HepG2 (cell line): ENCODE data around the gene HECTD3. TPM values are rescaled to one million over a fixed set of nuclear protein-coding genes. Genes with fewer than 3 reads are reported as not detected.

Experiments used
- ATAC-seq: fragments of 200-7000 bp; cut with Tn5 transposase; 3 replicates; pipeline ENCODE4 v1.9.1; 2020; ENCODE audit warnings: mild to moderate bottlenecking, moderate library complexity
- BruUV-seq: library from RNA; stranded (reverse); fragments of 400-500 nt; replicated peaks from 2 replicates; lab custom pipeline; 2021; lab: Mats Ljungman, UMichigan
- CTCF ChIA-PET: fragments of 300-600 bp; formaldehyde crosslinking; extraction: SDS; loops from one replicate; lab custom pipeline; 2021; ENCODE audit warnings: low total read pairs, inconsistent platforms, low intra/inter-chr PET ratio; lab: Yijun Ruan, JAX
- POLR2A ChIA-PET: fragments of 350-600 bp; sonication (Branson Sonifier 250); formaldehyde crosslinking; loops from one replicate; lab custom pipeline; 2020; ENCODE audit warnings: antibody characterized with exemption, inconsistent platforms; lab: Yijun Ruan, JAX
- DNase-seq: peaks from one replicate; pipeline ENCODE4 v3.0.0-alpha.2; 2015; ENCODE audit warnings: low spot score
- FAIRE-seq: peaks from 3 replicates; lab custom pipeline; 2011; peaks lifted over from hg19 to GRCh38; lab: Jason Lieb, UNC
- H2AFZ ChIP-seq: one replicate; pipeline ENCODE4 v1.6.1; 2011; ENCODE audit warnings: low read length, inconsistent platforms
- H3K27ac ChIP-seq: fragments of 300-600 bp; 3 replicates; pipeline ENCODE4 v1.8.0; 2011; ENCODE audit warnings: mixed run types, mild to moderate bottlenecking, mixed read lengths, low read length, inconsistent platforms; ENCODE audit not compliant: insufficient read depth; ENCODE audit errors: extremely low read length
- H3K27me3 ChIP-seq, 2 experiments: fragments of 200-600 bp in 1 of 2; 2 replicates in 1 of 2; 3 replicates in 1 of 2; pipeline versions ENCODE4 v1.6.0 to v1.8.0; 2011; ENCODE audit warnings: low read length in 2 of 2, mild to moderate bottlenecking in 2 of 2, moderate library complexity in 2 of 2, inconsistent platforms in 1 of 2; ENCODE audit not compliant: insufficient read depth in 2 of 2, control insufficient read depth in 1 of 2
- H3K36me3 ChIP-seq, 2 experiments: fragments of 200-600 bp in 1 of 2; replicated peaks in 1 of 2; 2 replicates in 1 of 2; 3 replicates in 1 of 2; pipeline versions ENCODE4 v1.5.1 to v1.8.0; 2011; ENCODE audit warnings: low read length in 2 of 2, inconsistent platforms in 1 of 2; ENCODE audit not compliant: insufficient read depth in 2 of 2, control insufficient read depth in 1 of 2
- H3K4me1 ChIP-seq: 2 replicates; pipeline ENCODE4 v1.5.1; 2012; ENCODE audit warnings: low read length, inconsistent platforms; ENCODE audit not compliant: insufficient read depth
- H3K4me2 ChIP-seq: 2 replicates; pipeline ENCODE4 v1.6.0; 2011; ENCODE audit warnings: low read depth, low read length, inconsistent platforms
- H3K4me3 ChIP-seq, 3 experiments: fragments of 200-600 bp in 1 of 3; sonication (generic), shearing (Covaris generic) in 1 of 3; replicated peaks in 1 of 3; 2 replicates each; pipeline ENCODE4 v1.5.1; 2011 to 2016; ENCODE audit warnings: low read length in 3 of 3, inconsistent platforms in 2 of 3, low read depth in 2 of 3, mild to moderate bottlenecking in 2 of 3, control low read depth in 1 of 3, mixed read lengths in 1 of 3; ENCODE audit not compliant: insufficient read depth in 1 of 3
- H3K79me2 ChIP-seq: one replicate; pipeline ENCODE4 v1.6.1; 2011; ENCODE audit warnings: low read length, inconsistent platforms; ENCODE audit not compliant: insufficient read depth
- H3K9ac ChIP-seq: 2 replicates; pipeline ENCODE4 v1.6.0; 2011; ENCODE audit warnings: mild to moderate bottlenecking, low read depth, low read length, inconsistent platforms; ENCODE audit not compliant: insufficient read depth
- H3K9me3 ChIP-seq: 2 replicates; pipeline ENCODE4 v1.5.1; 2012; ENCODE audit warnings: mild to moderate bottlenecking, low read length
- H4K20me1 ChIP-seq: 2 replicates; pipeline ENCODE4 v1.6.0; 2011; ENCODE audit warnings: inconsistent platforms, mild to moderate bottlenecking, low read length, moderate library complexity; ENCODE audit not compliant: insufficient read depth
- DMTF1 ChIP-seq: sonication (generic); formaldehyde crosslinking; IDR thresholded peaks from 2 replicates; pipeline ENCODE4 v1.4.0; 2020; ENCODE audit warnings: mild to moderate bottlenecking, missing genetic modification reagents
- FOSL1 ChIP-seq: sonication (generic); formaldehyde crosslinking; IDR thresholded peaks from 2 replicates; pipeline ENCODE4 v1.9.0; 2021; ENCODE audit warnings: missing genetic modification reagents, borderline replicate concordance
- GTF2F1 ChIP-seq: fragments of 150-350 bp; IDR thresholded peaks from 2 replicates; pipeline ENCODE4 v1.6.1; 2014; ENCODE audit warnings: low read length
- HCFC1 ChIP-seq: fragments of 150-350 bp; IDR thresholded peaks from 2 replicates; pipeline ENCODE4 v1.6.1; 2014; ENCODE audit warnings: low read depth, low read length
- HHEX ChIP-seq: IDR thresholded peaks from 2 replicates; pipeline ENCODE4 v1.6.1; 2016; ENCODE audit warnings: control low read depth
- MBNL3 ChIP-seq: fragments of 250-450 bp; sonication (Bioruptor Pico); conservative IDR thresholded peaks from 2 replicates; pipeline ENCODE4 v1.8.0; 2022; ENCODE audit warnings: mild to moderate bottlenecking, inconsistent platforms
- MEF2D ChIP-seq: sonication (generic); formaldehyde crosslinking; IDR thresholded peaks from 2 replicates; pipeline ENCODE4 v1.5.1; 2020; ENCODE audit warnings: mild to moderate bottlenecking, missing genetic modification reagents
- NFIC ChIP-seq: IDR thresholded peaks from 2 replicates; pipeline ENCODE4 v1.6.1; 2012; ENCODE audit warnings: mild to moderate bottlenecking, low read length, inconsistent platforms
- SYNCRIP ChIP-seq: fragments of 200-400 bp; formaldehyde crosslinking; IDR thresholded peaks from 2 replicates; pipeline ENCODE4 v1.6.1; 2018; ENCODE audit warnings: mild to moderate bottlenecking, low read depth, low read length; ENCODE audit not compliant: insufficient read depth
- TFDP1 ChIP-seq: IDR thresholded peaks from 2 replicates; pipeline ENCODE4 v1.6.1; 2016; ENCODE audit warnings: missing compliant biosample characterization, missing genetic modification reagents, borderline replicate concordance
- TOE1 ChIP-seq: sonication (generic); formaldehyde crosslinking; IDR thresholded peaks from 2 replicates; pipeline ENCODE4 v1.4.0; 2020; ENCODE audit warnings: mild to moderate bottlenecking, missing genetic modification reagents
- ZNF570 ChIP-seq: sonication (generic); formaldehyde crosslinking; IDR thresholded peaks from 2 replicates; pipeline ENCODE4 v1.4.0; 2020; ENCODE audit warnings: mild to moderate bottlenecking, missing genetic modification reagents, borderline replicate concordance
- ZSCAN22 ChIP-seq: sonication (generic); formaldehyde crosslinking; IDR thresholded peaks from 2 replicates; pipeline ENCODE4 v1.4.0; 2020; ENCODE audit warnings: mild to moderate bottlenecking, missing genetic modification reagents
- WGBS: methylation state at CpG from one replicate; pipeline ENCODE4 v1.1.6; 2017; ENCODE audit warnings: low lambda C conversion rate; 5-methylcytosine and 5-hydroxymethylcytosine counted together
- in situ Hi-C: cut with HindIII; loops from 2 replicates; pipeline ENCODE4 v1.10.0; 2017; ENCODE audit warnings: low pct_unique_long_range_greater_than_20kb; ENCODE audit not compliant: extremely low pct_ligation_motif_present
- intact Hi-C: fragments of 100-400 bp; cut with micrococcal nuclease; formaldehyde crosslinking; loops from one replicate; pipeline ENCODE4 v1.10.0; 2022; ENCODE audit not compliant: unreplicated experiment
- polyA plus RNA-seq, 8 experiments: library from polyadenylated mRNA; depleted of rRNA in 3 of 8; stranded (reverse) in 7 of 8; unstranded in 1 of 8; fragments of >200 nt; fragmentation: Illumina TruSeq in 4 of 8; extraction: Trizol in 4 of 8; gene quantifications; 2 replicates each; pipeline versions ENCODE4 v1.2.1 to v1.2.3, GENCODE V29; 2011 to 2016; ENCODE audit warnings: low read depth in 4 of 8, missing spikeins in 1 of 8, mixed read lengths in 1 of 8; ENCODE audit not compliant: insufficient read depth in 1 of 8
- total RNA-seq, 5 experiments: library from RNA; depleted of rRNA; stranded (reverse); fragments of >200 nt; fragmentation: Illumina TruSeq; extraction: Trizol; gene quantifications; 2 replicates each; pipeline ENCODE4 v1.2.3, GENCODE V29; 2016; ENCODE audit warnings: low read depth in 1 of 5
- TF ChIP-seq, protein P1 (sequence below): sonication (generic); formaldehyde crosslinking; IDR thresholded peaks from 2 replicates; pipeline ENCODE4 v1.5.0; 2020; ENCODE audit warnings: mild to moderate bottlenecking, missing genetic modification reagents

The HECTD3 gene
- total and polyA plus RNA-seq, 2 of the 13 experiments (the other 11 are each of a cell fraction or from before 2014, with no cell fraction given), result 18.6 to 24.5 TPM

DNA sequence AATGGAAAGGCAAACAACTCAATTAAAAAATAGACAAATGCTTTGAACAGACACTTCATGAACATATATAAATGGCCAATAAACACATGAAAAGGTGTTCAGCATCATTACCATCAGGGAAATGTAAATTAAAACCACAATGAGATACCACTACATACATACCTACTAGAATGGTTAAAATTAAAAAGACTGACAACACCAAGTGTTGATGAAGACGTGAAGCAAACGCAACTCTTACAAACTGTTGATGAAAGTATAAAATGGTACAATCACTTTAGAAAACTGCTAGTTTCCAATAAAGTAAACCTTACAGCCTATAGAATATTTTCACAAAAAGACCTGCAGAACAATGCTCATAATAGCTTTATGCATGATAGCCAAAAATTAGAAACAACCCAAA, 34.9 kb downstream of the HECTD3 start:
- Histone ChIP-seq H2AFZ (no peak overlapping the region), H3K4me1 (no peaks in the 10 kb centered on the region), H3K79me2 (no peaks in the 10 kb centered on the region), H4K20me1 (no peaks in the 10 kb centered on the region), H3K27me3 (no peaks in the 10 kb centered on the region), H3K4me3 (no peak overlapping the region), H3K27ac (no peak overlapping the region), H3K36me3 (peaks cover 7 to 37% of the 10 kb centered on the region in 2 experiments; a peak in 4 of 5 replicates), H3K9me3 (no peaks in the 10 kb centered on the region), H3K4me2 (no peak overlapping the region), H3K9ac (no peak overlapping the region)
- DNase-seq (no peak), ATAC-seq (no peak), FAIRE-seq (no peak)
- TF ChIP-seq HHEX (CRISPR knock-in tag) (no peak), DMTF1 (CRISPR knock-in tag) (no peak), MEF2D (CRISPR knock-in tag) (no peak), GTF2F1 (no peak), FOSL1 (CRISPR knock-in tag) (no peak), MBNL3 (CRISPR knock-in tag) (no peak), ZNF570 (no peak), HCFC1 (no peak), NFIC (no peak), ZSCAN22 (no peak), SYNCRIP (no peak), TOE1 (no peak), TFDP1 (no peak)
- TF ChIP-seq, protein P1, sequence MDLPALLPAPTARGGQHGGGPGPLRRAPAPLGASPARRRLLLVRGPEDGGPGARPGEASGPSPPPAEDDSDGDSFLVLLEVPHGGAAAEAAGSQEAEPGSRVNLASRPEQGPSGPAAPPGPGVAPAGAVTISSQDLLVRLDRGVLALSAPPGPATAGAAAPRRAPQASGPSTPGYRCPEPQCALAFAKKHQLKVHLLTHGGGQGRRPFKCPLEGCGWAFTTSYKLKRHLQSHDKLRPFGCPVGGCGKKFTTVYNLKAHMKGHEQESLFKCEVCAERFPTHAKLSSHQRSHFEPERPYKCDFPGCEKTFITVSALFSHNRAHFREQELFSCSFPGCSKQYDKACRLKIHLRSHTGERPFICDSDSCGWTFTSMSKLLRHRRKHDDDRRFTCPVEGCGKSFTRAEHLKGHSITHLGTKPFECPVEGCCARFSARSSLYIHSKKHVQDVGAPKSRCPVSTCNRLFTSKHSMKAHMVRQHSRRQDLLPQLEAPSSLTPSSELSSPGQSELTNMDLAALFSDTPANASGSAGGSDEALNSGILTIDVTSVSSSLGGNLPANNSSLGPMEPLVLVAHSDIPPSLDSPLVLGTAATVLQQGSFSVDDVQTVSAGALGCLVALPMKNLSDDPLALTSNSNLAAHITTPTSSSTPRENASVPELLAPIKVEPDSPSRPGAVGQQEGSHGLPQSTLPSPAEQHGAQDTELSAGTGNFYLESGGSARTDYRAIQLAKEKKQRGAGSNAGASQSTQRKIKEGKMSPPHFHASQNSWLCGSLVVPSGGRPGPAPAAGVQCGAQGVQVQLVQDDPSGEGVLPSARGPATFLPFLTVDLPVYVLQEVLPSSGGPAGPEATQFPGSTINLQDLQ (CRISPR knock-in tag), result no peak
- BruUV-seq, result no TSS peak
- intact Hi-C loops, result no loop called here
- ChIA-PET POLR2A (no interaction called here), CTCF (no interaction called here)
- WGBS, result 99% methylated on average over 2 of the region's 2 CpGs
- in situ Hi-C loops, result no loop called here
